ENCODE results near the gene FZD8. TPM values are rescaled to one million over a fixed set of nuclear protein-coding genes. Genes with fewer than 3 reads are reported as not detected.

The FZD8 gene
- total and polyA plus RNA-seq, 2 donors (not counting 1 experiment from before 2014, with no cell fraction given): 0.76 to 1.7 TPM

GRCh38 chr10:35639021-35639727 is 2.9 kb downstream of the FZD8 start:
- Histone ChIP-seq H3K4me2 (replicated peaks; ENCODE audit: low read depth, low read length, poor library complexity, severe bottlenecking) (peak overlapping the region; percentile 83), H2AFZ (ENCODE audit: insufficient read depth, low read depth, low read length, poor library complexity, severe bottlenecking) (no peak overlapping the region)

More at GRCh38 chr10:35639021-35639727, 2.9 kb downstream of the FZD8 start:
- Histone ChIP-seq H3K9me3 (ENCODE audit: control extremely low read depth in 1 of 3, control insufficient read depth in 2 of 3, insufficient read depth in 1 of 3, low read length in 2 of 3) (peaks cover 0 to 9% (median 0%) of the 10 kb centered on the region in 3 donors), H3K9ac (ENCODE audit: low read length) (no peak overlapping the region), H3K4me1 (ENCODE audit: control insufficient read depth in 2 of 2, insufficient read depth in 2 of 2, low read length in 2 of 2) (peaks cover 27 to 33% of the 10 kb centered on the region in 2 donors), H3K36me3 (replicated peaks in 1 of 2; ENCODE audit: control extremely low read depth in 1 of 2, control insufficient read depth in 1 of 2, extremely low read depth in 1 of 2, insufficient read depth in 2 of 2, low read length in 1 of 2) (no peaks in the 10 kb centered on the region), H4K20me1 (ENCODE audit: control insufficient read depth, insufficient read depth, low read length, poor library complexity, severe bottlenecking) (no peaks in the 10 kb centered on the region), H3K27ac (ENCODE audit: low read length in 2 of 2) (no peak overlapping the region), H3K27me3 (replicated peaks in 1 of 4; ENCODE audit: control extremely low read depth in 1 of 4, control insufficient read depth in 3 of 4, insufficient read depth in 4 of 4, low read length in 3 of 4) (peaks cover 0 to 59% (median 30%) of the 10 kb centered on the region in 4 experiments), H3K4me3 (ENCODE audit: control extremely low read depth in 1 of 5, extremely low read depth in 1 of 5, insufficient read depth in 1 of 5, low read depth in 2 of 5, low read length in 4 of 5) (no peak overlapping the region), H3K79me2 (ENCODE audit: control insufficient read depth, insufficient read depth, low read length) (no peaks in the 10 kb centered on the region)
- ChIA-PET POLR2A (no interaction called here), CTCF (no interaction called here)
- no peak for TF ChIP-seq EZH2 (IDR thresholded peaks at IDR 0.05; ENCODE audit: borderline replicate concordance, insufficient read depth, low read depth, low read length, poor library complexity, severe bottlenecking)
- no peak for TF ChIP-seq CTCF (IDR thresholded peaks at IDR 0.05)
- no peak for DNase-seq
- Mint-ChIP-seq H3K9me3 (ENCODE audit: insufficient read depth) (no peaks in the 10 kb centered on the region), H3K27ac (no peak overlapping the region), H3K4me3 (peak overlapping the region; percentile 81), H3K27me3 (peaks cover 43% of the 10 kb centered on the region), H3K4me1 (peaks cover 37% of the 10 kb centered on the region)
- intact Hi-C loops (cut with micrococcal nuclease): no loop called here
- WGBS (ENCODE audit: insufficient coverage): 9% methylated on average over 45 of the region's 57 CpGs
- no peak for ATAC-seq (ENCODE audit: low read depth)

Measured in B cell (primary cell).